Lung (tissue), 12 donors: ENCODE results near the gene SLC1A7. TPM values are rescaled to one million over a fixed set of nuclear protein-coding genes. Genes with fewer than 3 reads are reported as not detected.

Source experiments
- ATAC-seq: fragments of 200-7000 bp; cut with Tn5 transposase; one replicate; pipeline ENCODE4 v1.9.1; 2020; ENCODE audit warnings: moderate number of reproducible peaks; ENCODE audit not compliant: insufficient read depth, low FRiP score
- DNase-seq, 3 donors: peaks; one replicate each; pipeline ENCODE4 v3.0.0-alpha.2; 2013 to 2017
- H3K27ac ChIP-seq, 2 donors: one replicate each; pipeline ENCODE4 v1.5.1; 2013; ENCODE audit warnings: mild to moderate bottlenecking in 2 of 2, moderate library complexity in 2 of 2, control low read depth in 1 of 2, inconsistent platforms in 1 of 2, low read depth in 1 of 2, low read length in 1 of 2
- H3K27me3 ChIP-seq, 3 donors: one replicate each; pipeline ENCODE4 v1.5.1; 2013; ENCODE audit warnings: low read length in 2 of 3; ENCODE audit not compliant: control insufficient read depth in 3 of 3, insufficient read depth in 3 of 3
- H3K36me3 ChIP-seq, 4 donors: one replicate each; pipeline ENCODE4 v1.5.1; 2013; ENCODE audit warnings: low read length in 4 of 4, mild to moderate bottlenecking in 1 of 4, moderate library complexity in 1 of 4; ENCODE audit not compliant: control insufficient read depth in 4 of 4, insufficient read depth in 4 of 4
- H3K4me1 ChIP-seq, 5 donors: one replicate each; pipeline ENCODE4 v1.5.1; 2013; ENCODE audit warnings: low read length in 5 of 5, mild to moderate bottlenecking in 2 of 5, moderate library complexity in 1 of 5; ENCODE audit not compliant: control insufficient read depth in 5 of 5, insufficient read depth in 5 of 5
- H3K4me3 ChIP-seq: one replicate; pipeline ENCODE4 v1.5.1; 2013; ENCODE audit warnings: mild to moderate bottlenecking, control low read depth, moderate library complexity
- H3K9ac ChIP-seq, 2 donors: one replicate each; pipeline ENCODE4 v1.5.1; 2013; ENCODE audit warnings: low read length in 2 of 2, control low read depth in 1 of 2; ENCODE audit not compliant: insufficient read depth in 1 of 2
- H3K9me3 ChIP-seq, 4 donors: one replicate each; pipeline ENCODE4 v1.5.1; 2013; ENCODE audit warnings: low read length in 3 of 4, mild to moderate bottlenecking in 1 of 4, moderate library complexity in 1 of 4; ENCODE audit not compliant: control insufficient read depth in 4 of 4, insufficient read depth in 3 of 4
- WGBS, 2 donors: extraction: QIAGEN DNeasy Blood & Tissue Kit; methylation state at CpG; one replicate each; pipeline ENCODE4 v1.1.7; 2013; 5-methylcytosine and 5-hydroxymethylcytosine counted together
- polyA plus RNA-seq, 2 donors: library from polyadenylated mRNA; stranded (reverse); fragments of 200-250 nt; gene quantifications; one replicate each; pipeline ENCODE4 v1.2.1, GENCODE V29; 2013
- total RNA-seq, 2 donors: library from RNA; depleted of rRNA in 1 of 2; stranded (reverse); fragments of >200 nt in 1 of 2; gene quantifications; one replicate each; pipeline ENCODE4 v1.2.1, GENCODE V29; 2014 to 2021
- TF ChIP-seq, protein P1 (sequence below): IDR thresholded peaks from 2 replicates; pipeline ENCODE4 v1.5.1; 2012; ENCODE audit warnings: mild to moderate bottlenecking; ENCODE audit errors: control extremely low read depth, extremely low read depth
- donor health status: control.
- donor health status: control.
- donor health status: Bipolar disorder and iron deficiency.
- donor health status: healthy.
- donor health status: DM: yes; HTN: yes; CAD: no.

SLC1A7 gene
- total and polyA plus RNA-seq, 4 donors, result 0.14 to 0.81 (median 0.38) TPM

DNA sequence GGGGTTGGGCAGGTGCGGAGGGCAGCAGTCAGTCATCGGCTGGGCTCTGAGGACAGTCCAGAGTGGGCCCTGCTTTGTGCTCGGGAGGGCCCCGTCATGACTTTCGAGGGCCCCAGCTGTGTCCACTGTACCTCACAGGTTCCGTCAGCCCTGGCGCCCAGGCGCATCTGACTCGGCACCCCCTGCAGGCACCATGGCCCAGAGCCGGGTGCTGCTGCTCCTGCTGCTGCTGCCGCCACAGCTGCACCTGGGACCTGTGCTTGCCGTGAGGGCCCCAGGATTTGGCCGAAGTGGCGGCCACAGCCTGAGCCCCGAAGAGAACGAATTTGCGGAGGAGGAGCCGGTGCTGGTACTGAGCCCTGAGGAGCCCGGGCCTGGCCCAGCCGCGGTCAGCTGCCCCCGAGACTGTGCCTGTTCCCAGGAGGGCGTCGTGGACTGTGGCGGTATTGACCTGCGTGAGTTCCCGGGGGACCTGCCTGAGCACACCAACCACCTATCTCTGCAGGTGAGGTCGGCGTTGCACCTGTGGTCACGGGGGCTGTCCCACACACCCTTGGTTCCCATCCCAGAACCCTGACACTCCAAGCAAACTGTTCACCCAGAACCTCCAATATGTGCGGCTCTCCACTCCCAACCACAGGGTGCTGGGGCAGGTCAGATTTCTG, 72.6 kb downstream of the SLC1A7 start:
- TF ChIP-seq, protein P1, sequence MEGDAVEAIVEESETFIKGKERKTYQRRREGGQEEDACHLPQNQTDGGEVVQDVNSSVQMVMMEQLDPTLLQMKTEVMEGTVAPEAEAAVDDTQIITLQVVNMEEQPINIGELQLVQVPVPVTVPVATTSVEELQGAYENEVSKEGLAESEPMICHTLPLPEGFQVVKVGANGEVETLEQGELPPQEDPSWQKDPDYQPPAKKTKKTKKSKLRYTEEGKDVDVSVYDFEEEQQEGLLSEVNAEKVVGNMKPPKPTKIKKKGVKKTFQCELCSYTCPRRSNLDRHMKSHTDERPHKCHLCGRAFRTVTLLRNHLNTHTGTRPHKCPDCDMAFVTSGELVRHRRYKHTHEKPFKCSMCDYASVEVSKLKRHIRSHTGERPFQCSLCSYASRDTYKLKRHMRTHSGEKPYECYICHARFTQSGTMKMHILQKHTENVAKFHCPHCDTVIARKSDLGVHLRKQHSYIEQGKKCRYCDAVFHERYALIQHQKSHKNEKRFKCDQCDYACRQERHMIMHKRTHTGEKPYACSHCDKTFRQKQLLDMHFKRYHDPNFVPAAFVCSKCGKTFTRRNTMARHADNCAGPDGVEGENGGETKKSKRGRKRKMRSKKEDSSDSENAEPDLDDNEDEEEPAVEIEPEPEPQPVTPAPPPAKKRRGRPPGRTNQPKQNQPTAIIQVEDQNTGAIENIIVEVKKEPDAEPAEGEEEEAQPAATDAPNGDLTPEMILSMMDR, result no peak
- no peaks in the 10 kb centered on the region for H3K9me3 ChIP-seq
- peaks cover 0 to 14% (median 6%) of the 10 kb centered on the region in 5 donors for H3K4me1 ChIP-seq
- no peaks in the 10 kb centered on the region for H3K27me3 ChIP-seq
- peaks cover 0 to 5% (median 0%) of the 10 kb centered on the region in 4 donors for H3K36me3 ChIP-seq
- no peak overlapping the region for H3K27ac ChIP-seq
- 94% methylated on average over 31 of the region's 31 CpGs for WGBS, 2 donors
- no peak overlapping the region for H3K9ac ChIP-seq
- no peak for ATAC-seq
- no peak for DNase-seq
- H3K4me3 ChIP-seq, result no peak overlapping the region

DNA sequence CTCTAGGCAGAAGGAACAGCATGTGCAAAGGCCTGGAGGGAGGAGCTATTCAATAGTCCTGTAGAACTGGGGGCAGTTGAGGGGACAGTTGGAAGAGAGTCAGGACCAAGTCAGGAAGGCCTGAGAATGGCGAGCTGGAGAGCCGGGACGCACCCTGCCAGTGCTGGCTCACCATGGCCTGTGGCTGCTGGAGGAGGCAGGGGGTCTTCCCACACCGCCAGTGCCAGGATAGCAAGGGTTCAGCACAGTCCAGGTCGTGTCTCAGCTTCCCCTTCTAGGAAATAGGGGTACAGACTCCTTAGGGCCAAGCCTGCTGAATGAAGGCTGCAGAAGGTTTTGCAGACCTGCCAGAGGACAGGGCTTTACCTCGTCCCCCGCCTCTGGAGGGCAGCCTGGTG, 73.2 kb downstream of the SLC1A7 start:
- H3K27ac ChIP-seq, result no peak overlapping the region
- peaks cover 0 to 14% (median 6%) of the 10 kb centered on the region in 5 donors for H3K4me1 ChIP-seq
- no peak overlapping the region for H3K9ac ChIP-seq
- H3K27me3 ChIP-seq, result no peaks in the 10 kb centered on the region
- WGBS, 2 donors, result 87 to 89% methylated on average over 7 of the region's 7 CpGs
- H3K9me3 ChIP-seq, result no peaks in the 10 kb centered on the region
- TF ChIP-seq, protein P1, result no peak
- peaks cover 0 to 5% (median 0%) of the 10 kb centered on the region in 4 donors for H3K36me3 ChIP-seq
- ATAC-seq (no peak), DNase-seq (no peak)
- no peak overlapping the region for H3K4me3 ChIP-seq

DNA sequence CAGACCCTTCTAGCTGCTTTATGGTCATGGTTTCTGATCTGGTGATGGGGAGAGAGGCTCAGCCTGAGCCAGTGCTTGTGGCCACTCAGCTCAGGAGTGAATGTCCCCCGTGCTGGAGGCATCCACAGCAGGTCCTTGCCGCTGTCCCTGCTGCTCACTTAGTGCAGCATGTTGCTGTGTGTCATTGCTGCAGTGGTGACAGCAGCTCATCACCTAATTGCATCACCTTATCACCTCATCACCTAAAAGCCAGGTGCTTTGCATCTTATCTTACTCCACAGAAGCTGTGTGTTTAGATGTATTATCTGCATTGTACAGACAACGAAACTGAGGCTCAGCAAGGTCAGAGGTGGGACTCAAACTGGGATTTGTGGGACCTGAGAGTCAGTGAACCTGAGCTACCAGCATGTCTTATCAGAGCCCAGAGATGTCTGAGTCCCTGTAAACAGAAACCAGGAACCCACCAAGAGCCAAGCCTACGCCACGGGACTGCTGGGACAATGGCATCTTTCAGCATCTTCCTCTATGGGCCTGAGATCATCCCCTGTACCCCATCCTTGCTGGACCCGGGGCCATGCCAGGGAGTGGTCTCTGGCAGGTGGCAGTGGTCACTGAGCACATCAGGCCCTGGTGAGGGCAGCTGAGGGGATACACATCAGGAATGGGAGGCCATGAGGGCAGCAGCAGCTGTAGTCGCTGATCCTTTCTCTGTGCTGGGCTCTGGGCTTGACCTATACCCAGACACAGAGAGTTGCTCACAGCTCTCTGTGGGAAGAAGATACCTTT, 73.9 kb downstream of the SLC1A7 start:
- WGBS, 2 donors, result 91 to 93% methylated on average over 7 of the region's 7 CpGs
- no peaks in the 10 kb centered on the region for H3K9me3 ChIP-seq
- peaks cover 0 to 18% (median 6%) of the 10 kb centered on the region in 5 donors for H3K4me1 ChIP-seq
- no peak overlapping the region for H3K4me3 ChIP-seq
- DNase-seq (no peak), ATAC-seq (no peak)
- H3K27me3 ChIP-seq, result no peaks in the 10 kb centered on the region
- no peak overlapping the region for H3K9ac ChIP-seq
- H3K36me3 ChIP-seq, result peaks cover 0 to 5% (median 0%) of the 10 kb centered on the region in 4 donors
- no peak overlapping the region for H3K27ac ChIP-seq
- TF ChIP-seq, protein P1, result no peak
